ENCODE measurements around the gene KRTAP10-6. TPM values are rescaled to one million over a fixed set of nuclear protein-coding genes. Genes with fewer than 3 reads are reported as not detected.

Gene KRTAP10-6
- total RNA-seq, 1 experiment from 2014 or later, result not detected

DNA sequence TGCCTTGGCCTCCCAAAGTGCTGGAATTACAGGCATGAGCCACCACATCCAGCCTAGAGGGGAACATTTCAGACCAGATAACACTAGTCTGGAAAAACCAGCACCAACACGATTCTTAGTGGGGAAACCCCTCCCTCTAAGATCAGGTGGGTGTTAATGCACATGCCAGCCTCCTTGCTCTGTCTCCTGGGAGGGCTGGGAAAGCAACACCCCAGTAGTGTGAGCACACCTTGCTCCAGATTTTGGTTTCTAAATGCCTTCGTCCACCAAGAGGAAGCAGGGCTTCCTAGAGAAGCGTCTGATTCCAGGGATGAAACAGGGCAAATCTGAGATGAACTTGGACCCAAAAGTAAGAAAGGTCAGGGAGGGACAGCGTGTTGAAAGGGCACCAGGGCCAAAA lies 21.0 kb downstream of the KRTAP10-6 start:
- Histone ChIP-seq H3K4me2 (ENCODE audit: low read length) (no peak overlapping the region), H3K79me2 (ENCODE audit: insufficient read depth, low read length) (no peaks in the 10 kb centered on the region), H3K36me3 (ENCODE audit: control insufficient read depth in 1 of 2, insufficient read depth in 2 of 2, low read length in 2 of 2) (no peaks in the 10 kb centered on the region), H4K20me1 (ENCODE audit: insufficient read depth) (no peaks in the 10 kb centered on the region), H3K27ac (ENCODE audit: low read depth, low read length) (no peak overlapping the region), H3K4me3 (replicated peaks in 1 of 2; ENCODE audit: low read depth in 1 of 2, low read length in 2 of 2) (no peak overlapping the region), H3K27me3 (ENCODE audit: insufficient read depth, low read length) (peaks cover 6% of the 10 kb centered on the region), H3K4me1 (ENCODE audit: control insufficient read depth in 1 of 2, insufficient read depth in 2 of 2, low read length in 2 of 2) (peaks cover 0 to 3% of the 10 kb centered on the region in 2 experiments; a peak in 1 of 4 replicates), H3K9me3 (ENCODE audit: control insufficient read depth in 1 of 2, insufficient read depth in 1 of 2, low read depth in 1 of 2, low read length in 2 of 2) (no peaks in the 10 kb centered on the region), H3K9me2 (ENCODE audit: insufficient read depth) (no peaks in the 10 kb centered on the region), H3K9ac (ENCODE audit: low read length) (no peak overlapping the region), H2AFZ (ENCODE audit: low read depth, low read length, poor library complexity, severe bottlenecking) (no peak overlapping the region)
- POLR2A ChIA-PET, result no interaction called here
- DNase-seq (ENCODE audit: low read depth, low spot score) (no peak), ATAC-seq (no peak)
- intact Hi-C loops (cut with micrococcal nuclease), result no loop called here
- RAD21 ChIA-PET (ENCODE audit: low non-redundant PET in 1 of 2, low total read pairs in 2 of 2, uncharacterized antibody in 2 of 2, unreplicated experiment in 2 of 2), result no interaction called here
- TF ChIP-seq POLR2AphosphoS5 (IDR thresholded peaks at IDR 0.05; ENCODE audit: low read depth, low read length) (no peak), SRF (IDR thresholded peaks at IDR 0.05; ENCODE audit: low read depth) (no peak), ATF3 (IDR thresholded peaks at IDR 0.05) (no peak)
- CTCF ChIA-PET, result no interaction called here
- BruUV-seq (replicated peaks), result no TSS peak

GRCh38 chr21:44569861-44570517 lies 22.3 kb downstream of the KRTAP10-6 start:
- DNase-seq (ENCODE audit: low read depth, low spot score) (no peak), ATAC-seq (no peak)
- Histone ChIP-seq H3K36me3 (ENCODE audit: control insufficient read depth in 1 of 2, insufficient read depth in 2 of 2, low read length in 2 of 2) (no peaks in the 10 kb centered on the region), H3K4me2 (ENCODE audit: low read length) (no peak overlapping the region), H3K9me2 (ENCODE audit: insufficient read depth) (no peaks in the 10 kb centered on the region), H3K9me3 (ENCODE audit: control insufficient read depth in 1 of 2, insufficient read depth in 1 of 2, low read depth in 1 of 2, low read length in 2 of 2) (no peaks in the 10 kb centered on the region), H3K27me3 (ENCODE audit: insufficient read depth, low read length) (peaks cover 6% of the 10 kb centered on the region), H3K27ac (ENCODE audit: low read depth, low read length) (no peak overlapping the region), H3K4me1 (ENCODE audit: control insufficient read depth in 1 of 2, insufficient read depth in 2 of 2, low read length in 2 of 2) (peaks cover 0 to 3% of the 10 kb centered on the region in 2 experiments; a peak in 1 of 4 replicates), H4K20me1 (ENCODE audit: insufficient read depth) (no peaks in the 10 kb centered on the region), H2AFZ (ENCODE audit: low read depth, low read length, poor library complexity, severe bottlenecking) (no peak overlapping the region), H3K9ac (ENCODE audit: low read length) (no peak overlapping the region), H3K4me3 (replicated peaks in 1 of 2; ENCODE audit: low read depth in 1 of 2, low read length in 2 of 2) (no peak overlapping the region), H3K79me2 (ENCODE audit: insufficient read depth, low read length) (no peaks in the 10 kb centered on the region)
- ChIA-PET POLR2A (no interaction called here), RAD21 (ENCODE audit: low non-redundant PET in 1 of 2, low total read pairs in 2 of 2, uncharacterized antibody in 2 of 2, unreplicated experiment in 2 of 2) (no interaction called here), CTCF (no interaction called here)
- no TSS peak for BruUV-seq (replicated peaks)
- TF ChIP-seq SIN3A (IDR thresholded peaks at IDR 0.05; ENCODE audit: low read depth) (no peak), YY1 (IDR thresholded peaks at IDR 0.05; ENCODE audit: extremely low read depth, insufficient replicate concordance, low read depth, low read length) (no peak), TCF7L2 (IDR thresholded peaks at IDR 0.05; ENCODE audit: borderline replicate concordance, extremely low read depth, insufficient read depth, insufficient read length) (no peak), FOSL1 (IDR thresholded peaks at IDR 0.05; ENCODE audit: low read depth) (no peak), REST (IDR thresholded peaks at IDR 0.05; ENCODE audit: low read depth) (no peak), ZBTB33 (IDR thresholded peaks at IDR 0.05; ENCODE audit: extremely low read depth, insufficient replicate concordance, low read length) (no peak), ELF1 (IDR thresholded peaks at IDR 0.05; ENCODE audit: borderline replicate concordance, low read depth) (no peak), CTCF (IDR thresholded peaks at IDR 0.05 in 2 of 3, conservative IDR thresholded peaks at IDR 0.05 in 1 of 3; ENCODE audit: borderline replicate concordance in 1 of 3, insufficient read depth in 1 of 3, low read depth in 2 of 3, low read length in 2 of 3) (no peak)
- intact Hi-C loops (cut with micrococcal nuclease), result loop anchor here (10.0 kb wide), 1 partner anchor 105 kb away; no protein-coding TSS in a partner anchor

All from HCT116 (cell line).